HG02970 (cell line): ENCODE results near the gene PSTPIP1.

ENCODE experiments used
- ATAC-seq: cut with Tn5 transposase; IDR thresholded peaks from one replicate; pipeline ENCODE4 v1.9.1; 2021; ENCODE audit warnings: mild to moderate bottlenecking, moderate library complexity, moderate number of reproducible peaks; ENCODE audit not compliant: unreplicated experiment, low FRiP score

Gene PSTPIP1

GRCh38 chr15:77038312-77039216, 43.6 kb downstream of the PSTPIP1 start:
- ATAC-seq = no peak

- ATAC-seq = no peak
These were observed 44.2 kb downstream of the PSTPIP1 start for GRCh38 chr15:77039217-77039533.

GRCh38 chr15:77039848-77040247, 44.9 kb downstream of the PSTPIP1 start:
- no peak for ATAC-seq

- no peak for ATAC-seq
These were observed 45.7 kb downstream of the PSTPIP1 start for GRCh38 chr15:77040673-77041072.

GRCh38 chr15:77042245-77042919, 47.5 kb downstream of the PSTPIP1 start:
- ATAC-seq = no peak

GRCh38 chr15:77042955-77043920, 48.3 kb downstream of the PSTPIP1 start:
- no peak for ATAC-seq

- ATAC-seq = no peak
These were observed 49.5 kb downstream of the PSTPIP1 start for GRCh38 chr15:77044228-77045042.

GRCh38 chr15:77045985-77046384, 51.1 kb downstream of the PSTPIP1 start:
- no peak for ATAC-seq

GRCh38 chr15:77046704-77047412, 51.9 kb downstream of the PSTPIP1 start:
- no peak for ATAC-seq

- no peak for ATAC-seq
These were observed 53.4 kb downstream of the PSTPIP1 start for GRCh38 chr15:77048135-77048876.

GRCh38 chr15:77052556-77052955, 57.6 kb downstream of the PSTPIP1 start:
- ATAC-seq = no peak

GRCh38 chr15:77053709-77054108, 58.8 kb downstream of the PSTPIP1 start:
- no peak for ATAC-seq

- no peak for ATAC-seq
These were observed 62.1 kb downstream of the PSTPIP1 start for GRCh38 chr15:77057072-77057471.

GRCh38 chr15:77057685-77058084, 62.8 kb downstream of the PSTPIP1 start:
- ATAC-seq = no peak

- ATAC-seq = no peak
These were observed 63.5 kb downstream of the PSTPIP1 start for GRCh38 chr15:77058468-77058867.

- no peak for ATAC-seq
These were observed 64.9 kb downstream of the PSTPIP1 start for GRCh38 chr15:77059786-77060361.

- ATAC-seq = no peak
These were observed 65.6 kb downstream of the PSTPIP1 start for GRCh38 chr15:77060546-77060945.

- ATAC-seq = no peak
These were observed 68.3 kb downstream of the PSTPIP1 start for GRCh38 chr15:77063249-77063648.
